HepG2 (cell line): Measurements from ENCODE around the gene FBXO24. TPM values are rescaled to one million over a fixed set of nuclear protein-coding genes. Genes with fewer than 3 reads are reported as not detected.

ENCODE experiments used
- EEA1 ChIP-seq: sonication (generic); formaldehyde crosslinking; IDR thresholded peaks from 2 replicates; pipeline ENCODE4 v1.5.1; 2020; ENCODE audit warnings: mild to moderate bottlenecking, missing genetic modification reagents, borderline replicate concordance
- ELF4 ChIP-seq: sonication (generic); formaldehyde crosslinking; IDR thresholded peaks from 2 replicates; pipeline ENCODE4 v1.5.0; 2020; ENCODE audit warnings: missing genetic modification reagents, mild to moderate bottlenecking, moderate library complexity, borderline replicate concordance
- FOXC1 ChIP-seq: sonication (generic); formaldehyde crosslinking; IDR thresholded peaks from 2 replicates; pipeline ENCODE4 v1.8.0; 2022; ENCODE audit warnings: mild to moderate bottlenecking, missing genetic modification reagents, borderline replicate concordance
- HDAC1 ChIP-seq: sonication (generic); formaldehyde crosslinking; IDR thresholded peaks from 2 replicates; pipeline ENCODE4 v1.5.1; 2020; ENCODE audit warnings: mild to moderate bottlenecking, missing genetic modification reagents
- HMGXB4 ChIP-seq, 2 experiments: sonication (generic) in 1 of 2; formaldehyde crosslinking in 1 of 2; IDR thresholded peaks; 2 replicates each; pipeline versions ENCODE4 v1.4.0 to v1.6.1; 2018 to 2020; ENCODE audit warnings: missing genetic modification reagents in 2 of 2, borderline replicate concordance in 1 of 2, low read depth in 1 of 2, mild to moderate bottlenecking in 1 of 2, missing biosample characterization in 1 of 2
- HNRNPH1 ChIP-seq: fragments of 200-400 bp; formaldehyde crosslinking; optimal IDR thresholded peaks from 2 replicates; pipeline ENCODE3; 2017; ENCODE audit warnings: mild to moderate bottlenecking, low read depth, low read length
- HNRNPLL ChIP-seq: fragments of 200-400 bp; formaldehyde crosslinking; IDR thresholded peaks from 2 replicates; pipeline ENCODE4 v1.6.1; 2017; ENCODE audit warnings: mild to moderate bottlenecking, low read depth, low read length; ENCODE audit not compliant: poor library complexity, severe bottlenecking
- KDM5A ChIP-seq: fragments of 200-600 bp; sonication (generic); IDR thresholded peaks from 2 replicates; pipeline ENCODE4 v1.7.0; 2018; ENCODE audit warnings: antibody characterized with exemption, mild to moderate bottlenecking, low read length, borderline replicate concordance
- NR1H2 ChIP-seq: sonication (generic); formaldehyde crosslinking; IDR thresholded peaks from 2 replicates; pipeline ENCODE4 v1.8.1; 2022; ENCODE audit warnings: low read depth, missing genetic modification reagents, borderline replicate concordance
- NR2F6 ChIP-seq, 2 experiments: IDR thresholded peaks; 2 replicates each; pipeline ENCODE4 v1.6.1; 2016; ENCODE audit warnings: antibody characterized with exemption in 1 of 2, mild to moderate bottlenecking in 1 of 2
- PBX3 ChIP-seq: sonication (generic); formaldehyde crosslinking; IDR thresholded peaks from 2 replicates; pipeline ENCODE4 v1.8.1; 2023; ENCODE audit warnings: missing genetic modification reagents, inconsistent platforms, borderline replicate concordance
- PHF8 ChIP-seq: sonication (generic); formaldehyde crosslinking; IDR thresholded peaks from 2 replicates; pipeline ENCODE4 v1.5.0; 2020; ENCODE audit warnings: missing genetic modification reagents
- SAP130 ChIP-seq: IDR thresholded peaks from 2 replicates; pipeline ENCODE4 v1.6.1; 2016; ENCODE audit warnings: low read depth
- SP2 ChIP-seq: sonication (generic); formaldehyde crosslinking; IDR thresholded peaks from 2 replicates; pipeline ENCODE4 v1.5.1; 2020; ENCODE audit warnings: mild to moderate bottlenecking, missing genetic modification reagents
- XBP1 ChIP-seq: sonication (generic); formaldehyde crosslinking; IDR thresholded peaks from 2 replicates; pipeline ENCODE4 v1.5.0; 2020; ENCODE audit warnings: missing genetic modification reagents
- ZFP1 ChIP-seq: IDR thresholded peaks from 2 replicates; pipeline ENCODE4 v1.6.1; 2016
- ZFP62 ChIP-seq: sonication (generic); formaldehyde crosslinking; IDR thresholded peaks from 2 replicates; pipeline ENCODE4 v1.4.0; 2020; ENCODE audit warnings: missing genetic modification reagents
- ZFY ChIP-seq: sonication (generic); formaldehyde crosslinking; IDR thresholded peaks from 2 replicates; pipeline ENCODE4 v1.4.0; 2020; ENCODE audit warnings: missing genetic modification reagents
- ZNF280B ChIP-seq: sonication (generic); formaldehyde crosslinking; IDR thresholded peaks from 2 replicates; pipeline ENCODE4 v1.5.0; 2020; ENCODE audit warnings: missing genetic modification reagents, mild to moderate bottlenecking, borderline replicate concordance
- ZNF30 ChIP-seq: sonication (generic); formaldehyde crosslinking; IDR thresholded peaks from 2 replicates; pipeline ENCODE4 v1.5.0; 2020; ENCODE audit warnings: mild to moderate bottlenecking, missing genetic modification reagents
- ZNF333 ChIP-seq: sonication (generic); formaldehyde crosslinking; IDR thresholded peaks from 2 replicates; pipeline ENCODE4 v1.4.0; 2020; ENCODE audit warnings: mild to moderate bottlenecking, missing genetic modification reagents, borderline replicate concordance
- ZNF343 ChIP-seq: sonication (generic); formaldehyde crosslinking; IDR thresholded peaks from 2 replicates; pipeline ENCODE4 v1.4.0; 2020; ENCODE audit warnings: mild to moderate bottlenecking, missing genetic modification reagents
- ZNF460 ChIP-seq: sonication (generic); formaldehyde crosslinking; IDR thresholded peaks from 2 replicates; pipeline ENCODE4 v1.5.1; 2020; ENCODE audit warnings: missing genetic modification reagents, mild to moderate bottlenecking, borderline replicate concordance
- ZNF597 ChIP-seq: sonication (generic); formaldehyde crosslinking; IDR thresholded peaks from 2 replicates; pipeline ENCODE4 v1.5.0; 2020; ENCODE audit warnings: missing genetic modification reagents
- polyA plus RNA-seq, 8 experiments: library from polyadenylated mRNA; depleted of rRNA in 3 of 8; stranded (reverse) in 7 of 8; unstranded in 1 of 8; fragments of >200 nt; fragmentation: Illumina TruSeq in 4 of 8; extraction: Trizol in 4 of 8; gene quantifications; 2 replicates each; pipeline versions ENCODE4 v1.2.1 to v1.2.3, GENCODE V29; 2011 to 2016; ENCODE audit warnings: low read depth in 4 of 8, missing spikeins in 1 of 8, mixed read lengths in 1 of 8; ENCODE audit not compliant: insufficient read depth in 1 of 8
- total RNA-seq, 5 experiments: library from RNA; depleted of rRNA; stranded (reverse); fragments of >200 nt; fragmentation: Illumina TruSeq; extraction: Trizol; gene quantifications; 2 replicates each; pipeline ENCODE4 v1.2.3, GENCODE V29; 2016; ENCODE audit warnings: low read depth in 1 of 5
- TF ChIP-seq, protein P1 (sequence below): sonication (generic); formaldehyde crosslinking; IDR thresholded peaks from 2 replicates; pipeline ENCODE4 v1.5.0; 2020; ENCODE audit warnings: missing genetic modification reagents

FBXO24 gene
- total and polyA plus RNA-seq, 2 of the 13 experiments (the other 11 are each of a cell fraction or from before 2014, with no cell fraction given), result 0.20 to 0.55 TPM

- no peak for TF ChIP-seq ZNF30 (CRISPR knock-in tag)
- TF ChIP-seq HNRNPH1, result no peak
- peak; percentile 36 for TF ChIP-seq HNRNPLL
- no peak for TF ChIP-seq XBP1 (CRISPR knock-in tag)
- TF ChIP-seq KDM5A, result no peak
- TF ChIP-seq, protein P1, sequence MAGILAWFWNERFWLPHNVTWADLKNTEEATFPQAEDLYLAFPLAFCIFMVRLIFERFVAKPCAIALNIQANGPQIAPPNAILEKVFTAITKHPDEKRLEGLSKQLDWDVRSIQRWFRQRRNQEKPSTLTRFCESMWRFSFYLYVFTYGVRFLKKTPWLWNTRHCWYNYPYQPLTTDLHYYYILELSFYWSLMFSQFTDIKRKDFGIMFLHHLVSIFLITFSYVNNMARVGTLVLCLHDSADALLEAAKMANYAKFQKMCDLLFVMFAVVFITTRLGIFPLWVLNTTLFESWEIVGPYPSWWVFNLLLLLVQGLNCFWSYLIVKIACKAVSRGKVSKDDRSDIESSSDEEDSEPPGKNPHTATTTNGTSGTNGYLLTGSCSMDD (CRISPR knock-in tag), result no peak
- TF ChIP-seq EEA1 (CRISPR knock-in tag), result no peak
- TF ChIP-seq NR2F6 (IDR thresholded peaks at IDR 0.05), result no peak
- TF ChIP-seq NR2F6 (CRISPR knock-in tag; IDR thresholded peaks at IDR 0.05), result no peak
- TF ChIP-seq ZNF333 (CRISPR knock-in tag), result no peak
- 0 out of 2 replicates have a peak, but pooled peaks have one; percentile 35 for TF ChIP-seq ZNF343 (CRISPR knock-in tag)
- TF ChIP-seq HDAC1 (CRISPR knock-in tag), result peak; percentile 26; the same call in 1 of the 2 replicates
- TF ChIP-seq SAP130 (CRISPR knock-in tag), result peak; percentile 55; the same call in 1 of the 2 replicates
- TF ChIP-seq ZFP62, result no peak
- TF ChIP-seq PBX3 (CRISPR knock-in tag), result no peak
- TF ChIP-seq NR1H2 (CRISPR knock-in tag), result no peak
- no peak for TF ChIP-seq ELF4 (CRISPR knock-in tag)
- TF ChIP-seq HMGXB4 (CRISPR knock-in tag; IDR thresholded peaks at IDR 0.05; ENCODE audit: borderline replicate concordance in 1 of 2, low read depth in 1 of 2), result peak in 1 of 2 experiments; percentile 57; a peak in 1 of 4 replicates
- TF ChIP-seq ZFY, result peak; percentile 73
- no peak for TF ChIP-seq ZFP1 (CRISPR knock-in tag)
- TF ChIP-seq ZNF460, result no peak
- no peak for TF ChIP-seq ZNF597
- TF ChIP-seq FOXC1 (CRISPR knock-in tag), result 0 out of 2 replicates have a peak, but pooled peaks have one; percentile 15
- no peak for TF ChIP-seq ZNF280B (CRISPR knock-in tag)
- no peak for TF ChIP-seq SP2
- TF ChIP-seq PHF8 (CRISPR knock-in tag), result peak; percentile 39
Measured at GRCh38 chr7:100642534-100642907, 56.4 kb downstream of the FBXO24 start (continued).
